ENCODE data around the gene TYMP.

DNA sequence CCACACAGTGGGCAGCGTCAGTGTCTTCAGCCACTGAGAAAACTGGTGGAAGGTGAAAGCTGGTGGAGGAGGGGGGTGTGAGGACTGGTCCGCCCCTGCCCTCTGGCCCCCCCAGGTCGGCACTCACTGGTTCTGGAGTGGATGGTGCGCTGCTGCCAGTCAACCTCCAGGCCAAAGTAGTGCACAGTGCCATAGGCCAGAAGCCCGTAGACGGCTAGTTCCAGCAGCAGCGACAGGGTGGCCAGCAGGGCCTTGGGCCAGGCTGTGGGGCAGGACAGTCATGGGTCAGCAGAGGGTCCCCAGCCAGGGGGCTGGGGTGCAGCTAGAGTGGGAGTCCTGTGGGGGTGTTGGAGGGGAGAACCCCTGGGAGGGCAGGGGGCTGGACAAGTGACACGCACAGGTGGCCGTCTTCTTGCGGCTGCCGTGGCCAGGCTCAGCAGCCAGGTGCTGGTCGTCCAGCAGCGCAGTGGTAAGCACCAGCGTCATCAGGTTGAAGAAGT, 24.5 kb downstream of the TYMP start:
- TF ChIP-seq CTCF (IDR thresholded peaks at IDR 0.05) (no peak), POLR2A (IDR thresholded peaks at IDR 0.05) (no peak)

Data from esophagus squamous epithelium (tissue), 4 donors.